Mucosa of rectum (tissue), 2 donors: ENCODE data around the gene PCIF1.
"Not testable (repeated sequence)": the region's sequence is repeated elsewhere in the genome, so short reads cannot be mapped to it uniquely, and the experiment has no call there.

ENCODE experiments used
- H3K27ac ChIP-seq, 2 donors: one replicate each; pipeline ENCODE4 v1.7.0; 2013; ENCODE audit warnings: inconsistent platforms in 2 of 2, low read depth in 2 of 2, low read length in 2 of 2
- H3K27me3 ChIP-seq, 2 donors: one replicate each; pipeline ENCODE4 v1.7.0; 2013; ENCODE audit warnings: low read length in 2 of 2; ENCODE audit not compliant: control insufficient read depth in 2 of 2, insufficient read depth in 2 of 2
- H3K36me3 ChIP-seq, 2 donors: one replicate each; pipeline ENCODE4 v1.7.0; 2013; ENCODE audit warnings: low read length in 2 of 2; ENCODE audit not compliant: control insufficient read depth in 2 of 2, insufficient read depth in 2 of 2
- H3K4me1 ChIP-seq, 2 donors: one replicate each; pipeline ENCODE4 v1.7.0; 2013; ENCODE audit warnings: low read length in 2 of 2, mild to moderate bottlenecking in 1 of 2; ENCODE audit not compliant: control insufficient read depth in 2 of 2, insufficient read depth in 2 of 2
- H3K4me3 ChIP-seq, 2 donors: one replicate each; pipeline ENCODE4 v1.7.0; 2013; ENCODE audit warnings: low read length in 2 of 2
- H3K9ac ChIP-seq, 2 donors: one replicate each; pipeline ENCODE4 v1.7.0; 2013; ENCODE audit warnings: low read length in 2 of 2, low read depth in 1 of 2, mild to moderate bottlenecking in 1 of 2
- H3K9me3 ChIP-seq, 2 donors: one replicate each; pipeline ENCODE4 v1.7.0; 2013; ENCODE audit warnings: low read length in 2 of 2; ENCODE audit not compliant: control insufficient read depth in 2 of 2
- donor health status: healthy.
- donor health status: Normal muscosa, but diverticular disease.

The PCIF1 gene

GRCh38 chr20:45926731-45927070, 7.8 kb upstream of the PCIF1 start:
- Histone ChIP-seq H3K27me3 (no peaks in the 10 kb centered on the region), H3K9ac (no peak overlapping the region), H3K4me1 (no peaks in the 10 kb centered on the region), H3K9me3 (no peaks in the 10 kb centered on the region), H3K36me3 (no peaks in the 10 kb centered on the region), H3K27ac (no peak overlapping the region), H3K4me3 (no peak overlapping the region)

GRCh38 chr20:45927071-45927878, 7.2 kb upstream of the PCIF1 start:
- Histone ChIP-seq H3K27me3 (no peaks in the 10 kb centered on the region), H3K4me3 (no peak overlapping the region), H3K9ac (no peak overlapping the region), H3K27ac (no peak overlapping the region), H3K36me3 (no peaks in the 10 kb centered on the region), H3K4me1 (no peaks in the 10 kb centered on the region), H3K9me3 (no peaks in the 10 kb centered on the region)

GRCh38 chr20:45931680-45932079, 2.8 kb upstream of the PCIF1 start:
- not testable (repeated sequence) for H3K27me3 ChIP-seq, H3K27ac ChIP-seq
- peaks cover 10 to 14% of the 10 kb centered on the region in 2 donors for H3K4me1 ChIP-seq

DNA sequence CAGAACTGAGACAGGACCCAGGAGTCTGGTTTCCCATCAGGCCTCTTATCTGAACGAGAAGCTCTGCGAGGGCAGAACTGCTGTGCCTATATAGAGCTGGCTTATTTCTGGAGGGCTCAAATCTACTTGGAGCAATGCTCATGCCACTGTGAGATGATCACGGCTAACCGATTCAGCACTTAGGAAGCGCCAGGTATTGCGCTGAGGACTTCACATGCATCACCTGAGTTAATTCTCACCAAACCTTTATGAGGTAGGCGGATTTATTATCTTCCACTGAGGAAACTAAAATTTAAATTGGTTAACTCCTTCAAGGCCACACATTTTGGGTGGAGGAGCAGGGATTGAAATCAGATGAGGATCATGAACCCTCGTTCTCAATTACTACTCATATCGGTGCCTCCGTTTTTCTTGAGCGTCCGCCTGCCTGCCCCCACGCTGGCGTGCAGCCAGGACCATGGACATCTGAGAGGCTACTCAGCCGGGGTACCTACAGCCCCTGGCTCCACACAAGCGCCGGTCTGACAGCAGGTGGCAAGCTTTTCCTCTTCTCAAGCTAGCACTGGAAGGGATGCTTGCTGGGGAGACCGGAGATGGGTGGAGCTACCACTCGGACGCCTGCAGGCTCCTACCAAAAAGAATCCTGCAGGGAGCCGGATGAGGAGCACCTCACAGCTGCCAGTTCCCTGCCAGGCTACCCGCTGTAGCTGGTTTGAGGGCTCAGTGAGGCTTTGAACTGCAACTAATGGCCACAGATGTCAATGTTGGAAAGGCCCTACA, 1.0 kb upstream of the PCIF1 start:
- H3K27ac ChIP-seq: peak overlapping the region; percentile 99 to 100
- no peaks in the 10 kb centered on the region for H3K27me3 ChIP-seq
- H3K36me3 ChIP-seq: peaks cover 15 to 18% of the 10 kb centered on the region in 2 donors
- H3K4me1 ChIP-seq: peaks cover 10 to 14% of the 10 kb centered on the region in 2 donors
- no peaks in the 10 kb centered on the region for H3K9me3 ChIP-seq
- peak overlapping the region; percentile 97 to 100 for H3K9ac ChIP-seq
- H3K4me3 ChIP-seq: peak overlapping the region; percentile 93 to 98

More at GRCh38 chr20:45931680-45932079, 2.8 kb upstream of the PCIF1 start:
- not testable (repeated sequence) for H3K4me3 ChIP-seq, H3K36me3 ChIP-seq, H3K9ac ChIP-seq, H3K9me3 ChIP-seq

DNA sequence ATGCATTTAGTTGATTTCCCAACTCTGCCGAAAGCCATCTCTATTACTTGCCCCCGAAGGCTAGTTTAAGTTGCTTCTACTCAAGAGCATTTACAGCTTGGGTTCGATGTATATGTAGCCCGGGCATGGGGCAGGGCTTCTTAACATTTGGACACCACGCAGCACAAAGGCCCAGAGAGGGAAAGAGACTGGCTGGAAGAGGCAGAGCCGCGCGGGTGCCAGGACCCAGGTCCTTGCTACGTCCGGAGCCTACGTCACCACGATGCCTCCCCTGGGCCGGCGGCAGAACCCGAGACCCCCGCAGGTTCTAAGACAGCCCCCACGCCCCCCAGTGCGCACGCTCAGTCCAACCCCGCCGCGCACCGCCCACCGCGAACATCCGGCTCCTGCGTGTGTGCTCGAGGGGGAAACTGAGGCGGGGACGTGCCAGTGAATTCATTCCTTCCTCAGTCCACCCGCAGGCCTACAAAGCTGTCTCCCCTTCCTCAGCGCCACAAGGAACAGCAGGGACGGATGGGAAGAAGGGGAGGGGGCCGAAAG, 367 bp upstream of the PCIF1 start:
- H3K36me3 ChIP-seq: peaks cover 21 to 24% of the 10 kb centered on the region in 2 donors
- H3K27me3 ChIP-seq: no peaks in the 10 kb centered on the region
- H3K4me1 ChIP-seq: peaks cover 10 to 14% of the 10 kb centered on the region in 2 donors
- H3K9ac ChIP-seq: peak overlapping the region; percentile 97 to 100
- H3K4me3 ChIP-seq: peak overlapping the region; percentile 93 to 98
- H3K9me3 ChIP-seq: no peaks in the 10 kb centered on the region
- H3K27ac ChIP-seq: peak overlapping the region; percentile 99 to 100

- H3K36me3 ChIP-seq: peaks cover 35 to 39% of the 10 kb centered on the region in 2 donors
- H3K4me3 ChIP-seq: peak overlapping the region; percentile 96 to 98
- no peaks in the 10 kb centered on the region for H3K9me3 ChIP-seq
- H3K27ac ChIP-seq: peak overlapping the region; percentile 88 to 99
- H3K27me3 ChIP-seq: no peaks in the 10 kb centered on the region
- H3K9ac ChIP-seq: peak overlapping the region; percentile 78 to 87
- H3K4me1 ChIP-seq: peaks cover 10 to 14% of the 10 kb centered on the region in 2 donors
Measured at GRCh38 chr20:45935416-45936046, 1.0 kb downstream of the PCIF1 start.

GRCh38 chr20:45937765-45938164, 3.3 kb downstream of the PCIF1 start:
- H3K4me3 ChIP-seq: no peak overlapping the region
- no peaks in the 10 kb centered on the region for H3K9me3 ChIP-seq
- H3K9ac ChIP-seq: no peak overlapping the region
- H3K36me3 ChIP-seq: peaks cover 44 to 50% of the 10 kb centered on the region in 2 donors
- H3K27me3 ChIP-seq: no peaks in the 10 kb centered on the region
- H3K4me1 ChIP-seq: peaks cover 10 to 14% of the 10 kb centered on the region in 2 donors
- no peak overlapping the region for H3K27ac ChIP-seq

- no peaks in the 10 kb centered on the region for H3K27me3 ChIP-seq
- peaks cover 4 to 5% of the 10 kb centered on the region in 2 donors for H3K4me1 ChIP-seq
- H3K27ac ChIP-seq: no peak overlapping the region
- no peak overlapping the region for H3K9ac ChIP-seq
- peaks cover 55 to 61% of the 10 kb centered on the region in 2 donors for H3K36me3 ChIP-seq
- H3K4me3 ChIP-seq: no peak overlapping the region
- no peaks in the 10 kb centered on the region for H3K9me3 ChIP-seq
Measured at GRCh38 chr20:45938727-45939438, 4.4 kb downstream of the PCIF1 start.

DNA sequence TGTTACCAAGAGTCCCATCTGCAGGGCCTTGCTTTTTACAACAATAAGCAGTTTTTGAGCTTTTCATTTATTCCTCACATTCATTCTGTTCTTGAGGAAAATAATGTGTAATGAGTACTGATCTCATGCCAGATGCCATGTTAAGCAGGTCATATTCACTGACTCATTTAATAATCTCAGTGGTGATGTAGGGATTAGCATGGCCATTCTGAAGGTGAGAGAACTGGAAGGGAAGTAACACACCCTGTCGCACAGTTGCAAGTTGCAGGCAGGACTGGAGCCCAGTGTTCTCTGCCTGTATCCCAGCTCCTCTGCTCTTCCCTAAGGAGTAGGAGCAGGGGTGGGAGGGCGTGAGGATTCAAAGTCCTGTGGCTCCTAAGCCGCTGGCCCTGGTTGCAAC, 5.6 kb downstream of the PCIF1 start:
- Histone ChIP-seq H3K9ac (no peak overlapping the region), H3K4me3 (no peak overlapping the region), H3K27me3 (no peaks in the 10 kb centered on the region), H3K36me3 (peaks cover 66 to 73% of the 10 kb centered on the region in 2 donors), H3K27ac (no peak overlapping the region), H3K4me1 (peaks cover 4 to 5% of the 10 kb centered on the region in 2 donors), H3K9me3 (no peaks in the 10 kb centered on the region)
